ENCODE results near the gene VRK1.
A peak's percentile ranks its signal among the peaks of the same experiment; 100 is the strongest.
"Not testable (repeated sequence)": the region's sequence is repeated elsewhere in the genome, so short reads cannot be mapped to it uniquely, and the experiment has no call there.

Gene VRK1

GRCh38 chr14:96827290-96827689 lies 30.1 kb downstream of the VRK1 start:
- peak; percentile 53 for DNase-seq

- DNase-seq = no peak
Measured at GRCh38 chr14:96829791-96830190, 32.6 kb downstream of the VRK1 start.

- no peak for DNase-seq
Measured at GRCh38 chr14:96830946-96831345, 33.8 kb downstream of the VRK1 start.

GRCh38 chr14:96832351-96832750 lies 35.2 kb downstream of the VRK1 start:
- DNase-seq = no peak

GRCh38 chr14:96838449-96838848 lies 41.3 kb downstream of the VRK1 start:
- DNase-seq = no peak

- DNase-seq = no peak
Measured at GRCh38 chr14:96839251-96839650, 42.1 kb downstream of the VRK1 start.

- no peak for DNase-seq
Measured at GRCh38 chr14:96843137-96843536, 46.0 kb downstream of the VRK1 start.

- no peak for DNase-seq
Measured at GRCh38 chr14:96844857-96845570, 47.8 kb downstream of the VRK1 start.

GRCh38 chr14:96847451-96847850 lies 50.3 kb downstream of the VRK1 start:
- DNase-seq = no peak

GRCh38 chr14:96848011-96848410 lies 50.8 kb downstream of the VRK1 start:
- DNase-seq = no peak

GRCh38 chr14:96849733-96850132 lies 52.6 kb downstream of the VRK1 start:
- no peak for DNase-seq

GRCh38 chr14:96851694-96852381 lies 54.7 kb downstream of the VRK1 start:
- no peak for DNase-seq

- DNase-seq = peak; percentile 60
Measured at GRCh38 chr14:96852823-96853422, 55.7 kb downstream of the VRK1 start.

- no peak for DNase-seq
Measured at GRCh38 chr14:96858643-96859042, 61.5 kb downstream of the VRK1 start.

- DNase-seq = peak; percentile 32
Measured at GRCh38 chr14:96861568-96862310, 64.6 kb downstream of the VRK1 start.

GRCh38 chr14:96863327-96863985 lies 66.3 kb downstream of the VRK1 start:
- peak; percentile 49 for DNase-seq

- no peak for DNase-seq
Measured at GRCh38 chr14:96863986-96864330, 66.8 kb downstream of the VRK1 start.

GRCh38 chr14:96867634-96868033 lies 70.5 kb downstream of the VRK1 start:
- no peak for DNase-seq

- peak; percentile 98 for DNase-seq
Measured at GRCh38 chr14:96874127-96874526, 76.9 kb downstream of the VRK1 start.

GRCh38 chr14:96876747-96877146 lies 79.6 kb downstream of the VRK1 start:
- no peak for DNase-seq

- DNase-seq = no peak
Measured at GRCh38 chr14:96881713-96882112, 84.5 kb downstream of the VRK1 start.

- DNase-seq = not testable (repeated sequence)
Measured at GRCh38 chr14:96883974-96884373, 86.8 kb downstream of the VRK1 start.

GRCh38 chr14:96888158-96888557 lies 91.0 kb downstream of the VRK1 start:
- DNase-seq = peak; percentile 51
